Coronary artery (tissue), 2 donors: ENCODE data around the gene WSCD2.
A peak's percentile ranks its signal among the peaks of the same experiment; 100 is the strongest.

Experiments used
- DNase-seq: peaks from one replicate; pipeline ENCODE4 v3.0.0-alpha.2; 2017; ENCODE audit warnings: low spot score
- H3K27ac ChIP-seq, 2 donors: fragments of 200-600 bp; sonication (generic); one replicate each; pipeline ENCODE4 v1.5.1; 2016 to 2019
- H3K4me3 ChIP-seq: fragments of 200-600 bp; sonication (generic); 2 replicates; pipeline ENCODE4 v1.5.1; 2016; ENCODE audit warnings: mild to moderate bottlenecking, moderate library complexity
- CTCF ChIP-seq: fragments of 200-600 bp; sonication (generic); IDR thresholded peaks from one replicate; pipeline ENCODE4 v1.5.1; 2019; ENCODE audit warnings: antibody characterized with exemption

WSCD2 gene

GRCh38 chr12:108289350-108290161 is 160.5 kb downstream of the WSCD2 start:
- Histone ChIP-seq H3K27ac (peak overlapping the region in 1 of 2 donors; percentile 70), H3K4me3 (no peak overlapping the region)
- no peak for DNase-seq

GRCh38 chr12:108295641-108296040 is 166.6 kb downstream of the WSCD2 start:
- peak overlapping the region in 1 of 2 donors; percentile 45 for H3K27ac ChIP-seq
- DNase-seq: no peak
- H3K4me3 ChIP-seq: no peak overlapping the region
- TF ChIP-seq CTCF: no peak

More at GRCh38 chr12:108289350-108290161, 160.5 kb downstream of the WSCD2 start:
- TF ChIP-seq CTCF: no peak

GRCh38 chr12:108296945-108297344 is 167.9 kb downstream of the WSCD2 start:
- no peak for DNase-seq
- H3K27ac ChIP-seq: no peak overlapping the region

GRCh38 chr12:108297424-108297823 is 168.3 kb downstream of the WSCD2 start:
- Histone ChIP-seq H3K4me3 (no peak overlapping the region), H3K27ac (no peak overlapping the region)
- TF ChIP-seq CTCF: no peak
- no peak for DNase-seq

More at GRCh38 chr12:108296945-108297344, 167.9 kb downstream of the WSCD2 start:
- TF ChIP-seq CTCF: no peak
- H3K4me3 ChIP-seq: no peak overlapping the region

- no peak for TF ChIP-seq CTCF
- Histone ChIP-seq H3K27ac (peak overlapping the region in 1 of 2 donors; percentile 27), H3K4me3 (no peak overlapping the region)
- DNase-seq: no peak
These were observed 169.0 kb downstream of the WSCD2 start for GRCh38 chr12:108297895-108298760.

- no peak for DNase-seq
- H3K27ac ChIP-seq: peak overlapping the region in 1 of 2 donors; percentile 27
- no peak for TF ChIP-seq CTCF
- no peak overlapping the region for H3K4me3 ChIP-seq
These were observed 169.7 kb downstream of the WSCD2 start for GRCh38 chr12:108298761-108299275.
